ENCODE data around the gene SDK2.

DNA sequence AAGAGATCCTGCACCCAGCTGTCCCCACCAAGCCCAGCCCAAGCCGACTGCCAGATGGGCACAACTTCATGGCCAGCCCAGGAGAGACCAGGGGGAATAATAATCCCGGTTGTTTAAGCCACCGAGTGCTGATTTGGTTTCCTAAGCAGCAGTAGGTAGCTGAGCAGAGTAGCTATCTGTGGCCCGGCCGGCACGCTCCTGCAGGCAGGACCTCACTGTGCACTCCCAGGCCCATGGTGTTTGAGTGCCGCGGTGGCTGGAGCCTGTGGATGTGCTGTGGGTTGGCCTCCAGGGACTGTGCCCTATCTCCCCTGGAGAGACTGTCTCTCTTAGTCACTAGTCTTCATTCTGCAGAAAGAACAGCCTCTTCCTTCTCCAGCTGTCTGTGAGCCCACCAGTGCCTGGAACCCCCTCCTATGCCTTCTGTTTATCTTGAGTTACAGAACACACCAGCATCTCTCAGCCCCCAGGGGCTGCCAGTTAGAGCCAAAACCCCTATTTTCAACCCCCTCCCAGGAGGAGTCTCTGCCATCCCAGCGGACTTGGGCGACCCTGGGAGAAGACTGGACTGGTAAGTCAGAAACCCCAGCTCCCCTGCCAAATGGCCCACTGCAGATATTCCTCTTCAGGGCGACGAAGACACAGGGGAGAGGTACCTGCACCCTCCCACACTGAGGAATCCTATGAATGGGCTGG is 152.0 kb downstream of the SDK2 start:
- TF ChIP-seq, protein P1, sequence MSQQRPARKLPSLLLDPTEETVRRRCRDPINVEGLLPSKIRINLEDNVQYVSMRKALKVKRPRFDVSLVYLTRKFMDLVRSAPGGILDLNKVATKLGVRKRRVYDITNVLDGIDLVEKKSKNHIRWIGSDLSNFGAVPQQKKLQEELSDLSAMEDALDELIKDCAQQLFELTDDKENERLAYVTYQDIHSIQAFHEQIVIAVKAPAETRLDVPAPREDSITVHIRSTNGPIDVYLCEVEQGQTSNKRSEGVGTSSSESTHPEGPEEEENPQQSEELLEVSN (IDR thresholded peaks at IDR 0.05; ENCODE audit: borderline replicate concordance, low read depth): no peak
- TF ChIP-seq KDM1A (IDR thresholded peaks at IDR 0.05; ENCODE audit: low read depth) (no peak), MAZ (IDR thresholded peaks at IDR 0.05; ENCODE audit: borderline replicate concordance, low read depth, low read length) (no peak), CTCF (IDR thresholded peaks at IDR 0.05) (no peak), ZSCAN20 (CRISPR knock-in tag; IDR thresholded peaks at IDR 0.05) (no peak), FOSL2 (IDR thresholded peaks at IDR 0.05) (no peak), FOSL2 (CRISPR knock-in tag; IDR thresholded peaks at IDR 0.05) (no peak), HOXA7 (CRISPR knock-in tag; IDR thresholded peaks at IDR 0.05) (no peak)

Measured in A549 (cell line).